KMS-11 (cell line): Measurements from ENCODE around the gene SLC17A9.

Experiments used
- H2AFZ ChIP-seq: fragments of 200-600 bp; sonication (generic); 2 replicates; pipeline ENCODE4 v1.6.1; 2016; ENCODE audit warnings: antibody characterized with exemption, mixed run types, low read depth
- H3K27ac ChIP-seq: fragments of 200-600 bp; sonication (generic); 2 replicates; pipeline ENCODE4 v1.6.1; 2016; ENCODE audit warnings: mild to moderate bottlenecking, mixed run types
- H3K27me3 ChIP-seq: fragments of 200-600 bp; sonication (generic); 2 replicates; pipeline ENCODE4 v1.6.1; 2017; ENCODE audit warnings: mild to moderate bottlenecking, low read depth, mixed run types, moderate library complexity; ENCODE audit not compliant: insufficient read depth
- H3K36me3 ChIP-seq: fragments of 200-600 bp; sonication (generic); 2 replicates; pipeline ENCODE4 v1.6.1; 2017; ENCODE audit warnings: mild to moderate bottlenecking, mixed run types; ENCODE audit not compliant: insufficient read depth
- H3K4me1 ChIP-seq: fragments of 200-600 bp; sonication (generic); 2 replicates; pipeline ENCODE4 v1.6.1; 2016; ENCODE audit warnings: mild to moderate bottlenecking, low read depth, mixed run types; ENCODE audit not compliant: poor library complexity, severe bottlenecking
- H3K4me2 ChIP-seq: fragments of 200-600 bp; sonication (generic); 2 replicates; pipeline ENCODE4 v1.7.0; 2016; ENCODE audit warnings: mild to moderate bottlenecking, mixed run types
- H3K4me3 ChIP-seq: fragments of 200-600 bp; sonication (generic); IDR thresholded peaks from 2 replicates; pipeline ENCODE4 v1.6.1; 2017; ENCODE audit warnings: low read depth, low read length, mixed read lengths; ENCODE audit not compliant: insufficient read depth
- H3K79me2 ChIP-seq: fragments of 200-600 bp; sonication (generic); 2 replicates; pipeline ENCODE4 v1.6.1; 2016; ENCODE audit warnings: low read depth, mixed run types; ENCODE audit not compliant: insufficient read depth
- H3K9ac ChIP-seq: fragments of 200-600 bp; sonication (generic); 2 replicates; pipeline ENCODE4 v1.6.1; 2016; ENCODE audit warnings: mild to moderate bottlenecking, mixed run types
- H4K20me1 ChIP-seq: fragments of 200-600 bp; sonication (generic); 2 replicates; pipeline ENCODE4 v1.6.1; 2016; ENCODE audit warnings: mild to moderate bottlenecking, mixed run types; ENCODE audit not compliant: insufficient read depth
- CTCF ChIP-seq: fragments of 200-600 bp; sonication (generic); conservative IDR thresholded peaks from 2 replicates; pipeline ENCODE4 v1.6.1; 2017; ENCODE audit warnings: low read depth, mild to moderate bottlenecking, antibody characterized with exemption, low read length, moderate library complexity, mixed read lengths

Gene SLC17A9

GRCh38 chr20:62949962-62950361 lies 2.5 kb upstream of the SLC17A9 start:
- Histone ChIP-seq H3K79me2 (no peaks in the 10 kb centered on the region), H3K27ac (no peak overlapping the region), H3K4me1 (no peaks in the 10 kb centered on the region), H3K9ac (no peak overlapping the region), H3K36me3 (peaks cover 3% of the 10 kb centered on the region; the same call in 1 of the 2 replicates), H2AFZ (no peak overlapping the region), H3K4me2 (no peak overlapping the region), H3K27me3 (peaks cover 9% of the 10 kb centered on the region), H4K20me1 (no peaks in the 10 kb centered on the region), H3K4me3 (no peak overlapping the region)
- TF ChIP-seq CTCF, result no peak

GRCh38 chr20:62950741-62951140 lies 1.8 kb upstream of the SLC17A9 start:
- no peaks in the 10 kb centered on the region for H4K20me1 ChIP-seq
- no peak overlapping the region for H3K4me2 ChIP-seq
- H2AFZ ChIP-seq, result no peak overlapping the region
- TF ChIP-seq CTCF, result no peak
- H3K27ac ChIP-seq, result no peak overlapping the region
- peaks cover 17% of the 10 kb centered on the region for H3K27me3 ChIP-seq
- H3K36me3 ChIP-seq, result no peaks in the 10 kb centered on the region
- H3K4me1 ChIP-seq, result no peaks in the 10 kb centered on the region
- H3K9ac ChIP-seq, result no peak overlapping the region
- no peaks in the 10 kb centered on the region for H3K79me2 ChIP-seq
- H3K4me3 ChIP-seq, result no peak overlapping the region

- Histone ChIP-seq H3K4me1 (no peaks in the 10 kb centered on the region), H3K4me2 (no peak overlapping the region), H4K20me1 (no peaks in the 10 kb centered on the region), H3K79me2 (no peaks in the 10 kb centered on the region), H2AFZ (no peak overlapping the region), H3K36me3 (no peaks in the 10 kb centered on the region), H3K27ac (no peak overlapping the region), H3K9ac (no peak overlapping the region), H3K4me3 (no peak overlapping the region), H3K27me3 (peaks cover 23% of the 10 kb centered on the region)
- TF ChIP-seq CTCF, result no peak
Observed at GRCh38 chr20:62951143-62951895, 1.2 kb upstream of the SLC17A9 start.

- Histone ChIP-seq H3K27me3 (peaks cover 29% of the 10 kb centered on the region), H4K20me1 (no peaks in the 10 kb centered on the region), H3K4me3 (no peak overlapping the region), H3K4me1 (no peaks in the 10 kb centered on the region), H3K27ac (no peak overlapping the region), H3K9ac (no peak overlapping the region), H3K4me2 (no peak overlapping the region), H2AFZ (no peak overlapping the region), H3K36me3 (no peaks in the 10 kb centered on the region), H3K79me2 (no peaks in the 10 kb centered on the region)
- no peak for TF ChIP-seq CTCF
Observed at GRCh38 chr20:62951896-62952372, 575 bp upstream of the SLC17A9 start.
